ENCODE results near the gene ADAM10. TPM values are rescaled to one million over a fixed set of nuclear protein-coding genes. Genes with fewer than 3 reads are reported as not detected.

Gene ADAM10
- total RNA-seq, 1 experiment from 2014 or later = 170 TPM

DNA sequence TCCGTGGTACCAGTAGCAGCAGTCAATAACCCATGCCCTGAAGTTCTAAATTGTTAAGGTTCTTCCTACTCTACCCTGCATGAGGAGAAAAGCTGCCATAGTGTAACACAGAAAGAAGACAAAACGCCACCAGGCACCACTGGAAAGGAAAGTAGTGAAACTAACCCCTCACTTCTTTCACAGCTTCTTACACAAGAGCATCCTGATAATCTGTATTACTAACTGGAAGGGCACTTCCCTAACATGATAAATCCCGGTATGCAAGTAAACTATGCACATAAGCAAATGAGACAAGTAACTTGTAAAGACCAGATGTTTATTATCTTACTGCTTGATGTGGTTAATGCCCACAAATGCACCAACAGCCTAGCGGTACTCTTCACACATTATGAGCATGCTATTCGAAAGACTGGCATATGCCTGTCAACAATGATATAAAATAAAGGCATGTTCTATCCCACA lies 141.3 kb downstream of the ADAM10 start:
- ChIA-PET CTCF (interaction anchor here (0.7 kb wide), 1 partner anchor 352 kb away, joined by 3 read pairs; no protein-coding TSS in a partner anchor), POLR2A (no interaction called here)
- Histone ChIP-seq H3K4me3 (ENCODE audit: low read depth, low read length) (no peak overlapping the region), H3K36me3 (ENCODE audit: control insufficient read depth, insufficient read depth, low read length) (no peaks in the 10 kb centered on the region; the same call in 1 of the 2 replicates), H3K4me1 (peaks cover 33% of the 10 kb centered on the region), H3K27me3 (replicated peaks; ENCODE audit: control insufficient read depth, insufficient read depth, low read length) (no peaks in the 10 kb centered on the region), H3K9me3 (no peaks in the 10 kb centered on the region)
- H3K4me1 Mint-ChIP-seq (ENCODE audit: low read depth, unreplicated experiment) = peaks cover 30% of the 10 kb centered on the region
- BruUV-seq (replicated peaks) = no TSS peak
- H3K27me3 Mint-ChIP-seq (ENCODE audit: insufficient read depth, unreplicated experiment) = no peaks in the 10 kb centered on the region
- intact Hi-C loops (cut with micrococcal nuclease; ENCODE audit: unreplicated experiment) = no loop called here
- peaks cover under 1% of the 10 kb centered on the region for H3K9me3 Mint-ChIP-seq (ENCODE audit: unreplicated experiment)
- no peak overlapping the region for H3K4me3 Mint-ChIP-seq (ENCODE audit: unreplicated experiment)
- H3K36me3 Mint-ChIP-seq (ENCODE audit: insufficient read depth, unreplicated experiment) = peaks cover 25% of the 10 kb centered on the region
- no peak for TF ChIP-seq CTCF (IDR thresholded peaks at IDR 0.05; ENCODE audit: insufficient read depth in 1 of 2, low read depth in 1 of 2, low read length in 1 of 2, severe bottlenecking in 1 of 2, unreplicated experiment in 1 of 2)
- DNase-seq = no peak
- no peak overlapping the region for H3K27ac Mint-ChIP-seq (ENCODE audit: unreplicated experiment)

DNA sequence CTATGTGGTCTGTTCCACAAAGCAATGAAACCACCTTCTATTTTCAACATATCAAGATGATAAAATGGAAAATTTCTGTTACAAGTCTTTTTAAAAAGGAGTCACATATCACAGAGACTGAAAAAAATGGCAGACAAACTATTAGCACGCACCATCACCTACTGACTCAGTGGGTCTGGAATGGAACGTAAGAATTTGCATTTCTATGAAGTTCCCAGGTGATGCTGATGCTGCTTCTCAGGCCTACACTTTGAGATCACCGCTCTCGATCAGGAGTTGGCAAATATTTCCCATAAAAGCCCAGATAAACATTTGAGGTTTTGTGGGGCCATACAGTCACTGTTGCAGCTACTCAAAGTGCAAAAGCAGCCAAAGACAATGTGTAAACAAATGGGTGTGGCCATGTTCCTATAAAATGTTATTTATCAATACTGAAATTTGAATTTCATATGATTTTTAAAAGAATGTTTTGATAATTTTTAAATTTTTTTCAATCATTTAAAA lies 142.9 kb downstream of the ADAM10 start:
- Mint-ChIP-seq H3K36me3 (ENCODE audit: insufficient read depth, unreplicated experiment) (peaks cover 17% of the 10 kb centered on the region), H3K4me1 (ENCODE audit: low read depth, unreplicated experiment) (peaks cover 23% of the 10 kb centered on the region), H3K4me3 (ENCODE audit: unreplicated experiment) (no peak overlapping the region), H3K9me3 (ENCODE audit: unreplicated experiment) (no peaks in the 10 kb centered on the region), H3K27me3 (ENCODE audit: insufficient read depth, unreplicated experiment) (no peaks in the 10 kb centered on the region), H3K27ac (ENCODE audit: unreplicated experiment) (peak overlapping the region; percentile 55)
- no peaks in the 10 kb centered on the region for H3K9me3 ChIP-seq
- H3K4me3 ChIP-seq (ENCODE audit: low read depth, low read length) = no peak overlapping the region
- POLR2A ChIA-PET = no interaction called here
- no peak for DNase-seq
- no TSS peak for BruUV-seq (replicated peaks)
- no peaks in the 10 kb centered on the region for H3K27me3 ChIP-seq (replicated peaks; ENCODE audit: control insufficient read depth, insufficient read depth, low read length)
- no peak for TF ChIP-seq CTCF (IDR thresholded peaks at IDR 0.05; ENCODE audit: insufficient read depth in 1 of 2, low read depth in 1 of 2, low read length in 1 of 2, severe bottlenecking in 1 of 2, unreplicated experiment in 1 of 2)
- peaks cover 18% of the 10 kb centered on the region for H3K4me1 ChIP-seq
- CTCF ChIA-PET = no interaction called here
- intact Hi-C loops (cut with micrococcal nuclease; ENCODE audit: unreplicated experiment) = no loop called here
- no peaks in the 10 kb centered on the region for H3K36me3 ChIP-seq (ENCODE audit: control insufficient read depth, insufficient read depth, low read length)

GRCh38 chr15:58605931-58606530 lies 143.5 kb downstream of the ADAM10 start:
- Histone ChIP-seq H3K4me1 (peaks cover 17% of the 10 kb centered on the region), H3K36me3 (ENCODE audit: control insufficient read depth, insufficient read depth, low read length) (no peaks in the 10 kb centered on the region), H3K9me3 (no peaks in the 10 kb centered on the region), H3K27me3 (replicated peaks; ENCODE audit: control insufficient read depth, insufficient read depth, low read length) (no peaks in the 10 kb centered on the region), H3K4me3 (ENCODE audit: low read depth, low read length) (no peak overlapping the region)
- CTCF ChIA-PET = no interaction called here
- intact Hi-C loops (cut with micrococcal nuclease; ENCODE audit: unreplicated experiment) = no loop called here
- Mint-ChIP-seq H3K4me1 (ENCODE audit: low read depth, unreplicated experiment) (peaks cover 23% of the 10 kb centered on the region), H3K9me3 (ENCODE audit: unreplicated experiment) (no peaks in the 10 kb centered on the region), H3K4me3 (ENCODE audit: unreplicated experiment) (no peak overlapping the region), H3K36me3 (ENCODE audit: insufficient read depth, unreplicated experiment) (peaks cover 17% of the 10 kb centered on the region), H3K27ac (ENCODE audit: unreplicated experiment) (peak overlapping the region; percentile 55), H3K27me3 (ENCODE audit: insufficient read depth, unreplicated experiment) (no peaks in the 10 kb centered on the region)
- BruUV-seq (replicated peaks) = no TSS peak
- no peak for DNase-seq
- no peak for TF ChIP-seq CTCF (IDR thresholded peaks at IDR 0.05; ENCODE audit: insufficient read depth in 1 of 2, low read depth in 1 of 2, low read length in 1 of 2, severe bottlenecking in 1 of 2, unreplicated experiment in 1 of 2)
- POLR2A ChIA-PET = no interaction called here
